ENCODE results near the gene STARD13. TPM values are rescaled to one million over a fixed set of nuclear protein-coding genes. Genes with fewer than 3 reads are reported as not detected.

The STARD13 gene
- total RNA-seq, 2 donors from 2014 or later = 0.50 TPM; not detected in 1

- no peak overlapping the region for H3K4me3 Mint-ChIP-seq
- H3K27ac Mint-ChIP-seq = no peak overlapping the region
- DNase-seq (ENCODE audit: low spot score) = no peak
- H3K9me3 Mint-ChIP-seq = peaks cover 4% of the 10 kb centered on the region
- ATAC-seq = no peak
- no peaks in the 10 kb centered on the region for H3K27me3 Mint-ChIP-seq
- no peaks in the 10 kb centered on the region for H3K36me3 Mint-ChIP-seq
- no peaks in the 10 kb centered on the region for H3K4me1 Mint-ChIP-seq (ENCODE audit: low read depth in 2 of 2)
These were observed 226.7 kb downstream of the STARD13 start for GRCh38 chr13:33058776-33059327.

- H3K27ac Mint-ChIP-seq = no peak overlapping the region
- H3K4me3 Mint-ChIP-seq = no peak overlapping the region
- no peaks in the 10 kb centered on the region for H3K9me3 Mint-ChIP-seq
- no peak for DNase-seq (ENCODE audit: low spot score)
- no peaks in the 10 kb centered on the region for H3K27me3 Mint-ChIP-seq
- no peaks in the 10 kb centered on the region for H3K4me1 Mint-ChIP-seq (ENCODE audit: low read depth in 2 of 2)
- H3K36me3 Mint-ChIP-seq = no peaks in the 10 kb centered on the region
- ATAC-seq = no peak
These were observed 228.4 kb downstream of the STARD13 start for GRCh38 chr13:33057019-33057780.

- Mint-ChIP-seq H3K27ac (no peak overlapping the region), H3K27me3 (peaks cover 3 to 9% of the 10 kb centered on the region in 2 donors), H3K9me3 (peaks cover 2% of the 10 kb centered on the region), H3K36me3 (no peaks in the 10 kb centered on the region), H3K4me1 (ENCODE audit: low read depth in 2 of 2) (no peaks in the 10 kb centered on the region), H3K4me3 (no peak overlapping the region)
- DNase-seq (ENCODE audit: low spot score) (no peak), ATAC-seq (no peak)
These were observed 232.0 kb downstream of the STARD13 start for GRCh38 chr13:33053397-33054066.
